ENCODE measurements around the gene VEGFB.

- no peak for TF ChIP-seq ZNF274 (IDR thresholded peaks at IDR 0.05; ENCODE audit: low read depth, low read length)
- TF ChIP-seq YY1 (IDR thresholded peaks at IDR 0.05; ENCODE audit: insufficient read depth, insufficient read length), result no peak
Measured at GRCh38 chr11:64229744-64230170, 4.6 kb upstream of the VEGFB start.

Measured in NT2/D1 (cell line).